ENCODE results near the gene HM13. TPM values are rescaled to one million over a fixed set of nuclear protein-coding genes. Genes with fewer than 3 reads are reported as not detected.

Gene HM13
- total and polyA plus RNA-seq, 8 donors, result 98.9 to 282 (median 114) TPM

DNA sequence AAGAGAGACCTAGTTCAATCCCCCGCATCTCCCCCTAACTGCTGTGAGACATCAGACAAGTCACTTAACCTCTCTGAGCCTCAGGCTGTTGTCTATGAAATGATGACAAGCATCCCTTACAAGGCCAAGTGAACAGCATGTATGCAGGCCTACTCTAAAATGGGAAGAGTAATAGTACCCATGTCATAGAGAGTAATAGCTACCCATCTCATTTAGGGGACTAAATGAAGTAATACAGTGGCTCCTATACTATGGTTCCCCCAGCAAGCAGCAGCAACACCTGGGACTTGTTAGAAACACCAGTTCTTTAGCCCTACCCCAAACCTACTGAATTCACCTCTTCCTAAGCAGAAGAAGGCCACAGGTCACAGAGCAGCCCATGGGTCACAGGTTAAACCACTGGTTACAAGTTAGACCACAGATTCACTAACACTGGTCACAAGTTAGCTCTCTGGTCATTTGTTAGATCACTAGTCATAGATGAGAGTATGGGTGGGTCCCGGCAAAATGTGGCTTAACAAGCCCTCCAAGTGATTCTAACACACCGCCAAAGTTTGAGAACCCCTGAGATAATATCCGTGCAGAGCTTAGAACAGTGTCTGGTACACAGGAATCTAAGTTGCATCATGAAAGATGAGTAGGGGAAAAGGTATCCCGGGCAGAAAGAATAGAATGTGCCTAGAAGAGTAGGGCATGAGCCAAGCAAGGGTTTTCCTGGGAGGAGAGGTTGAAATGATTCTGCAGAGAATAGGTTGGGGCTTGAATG, 40.7 kb upstream of the HM13 start:
- peaks cover 15 to 45% of the 10 kb centered on the region in 2 donors for H3K27me3 ChIP-seq
- DNase-seq (no peak), ATAC-seq (no peak)
- H3K4me3 ChIP-seq, result no peak overlapping the region
- intact Hi-C loops (cut with DNase I), result no loop called here
- no peaks in the 10 kb centered on the region for H3K36me3 ChIP-seq
- H3K4me1 ChIP-seq, result peaks cover 0 to 14% of the 10 kb centered on the region in 2 donors
- TF ChIP-seq, protein P1, sequence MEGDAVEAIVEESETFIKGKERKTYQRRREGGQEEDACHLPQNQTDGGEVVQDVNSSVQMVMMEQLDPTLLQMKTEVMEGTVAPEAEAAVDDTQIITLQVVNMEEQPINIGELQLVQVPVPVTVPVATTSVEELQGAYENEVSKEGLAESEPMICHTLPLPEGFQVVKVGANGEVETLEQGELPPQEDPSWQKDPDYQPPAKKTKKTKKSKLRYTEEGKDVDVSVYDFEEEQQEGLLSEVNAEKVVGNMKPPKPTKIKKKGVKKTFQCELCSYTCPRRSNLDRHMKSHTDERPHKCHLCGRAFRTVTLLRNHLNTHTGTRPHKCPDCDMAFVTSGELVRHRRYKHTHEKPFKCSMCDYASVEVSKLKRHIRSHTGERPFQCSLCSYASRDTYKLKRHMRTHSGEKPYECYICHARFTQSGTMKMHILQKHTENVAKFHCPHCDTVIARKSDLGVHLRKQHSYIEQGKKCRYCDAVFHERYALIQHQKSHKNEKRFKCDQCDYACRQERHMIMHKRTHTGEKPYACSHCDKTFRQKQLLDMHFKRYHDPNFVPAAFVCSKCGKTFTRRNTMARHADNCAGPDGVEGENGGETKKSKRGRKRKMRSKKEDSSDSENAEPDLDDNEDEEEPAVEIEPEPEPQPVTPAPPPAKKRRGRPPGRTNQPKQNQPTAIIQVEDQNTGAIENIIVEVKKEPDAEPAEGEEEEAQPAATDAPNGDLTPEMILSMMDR (IDR thresholded peaks at IDR 0.05), result no peak
- H3K9me3 ChIP-seq, result no peaks in the 10 kb centered on the region
- no peak overlapping the region for H3K27ac ChIP-seq

DNA sequence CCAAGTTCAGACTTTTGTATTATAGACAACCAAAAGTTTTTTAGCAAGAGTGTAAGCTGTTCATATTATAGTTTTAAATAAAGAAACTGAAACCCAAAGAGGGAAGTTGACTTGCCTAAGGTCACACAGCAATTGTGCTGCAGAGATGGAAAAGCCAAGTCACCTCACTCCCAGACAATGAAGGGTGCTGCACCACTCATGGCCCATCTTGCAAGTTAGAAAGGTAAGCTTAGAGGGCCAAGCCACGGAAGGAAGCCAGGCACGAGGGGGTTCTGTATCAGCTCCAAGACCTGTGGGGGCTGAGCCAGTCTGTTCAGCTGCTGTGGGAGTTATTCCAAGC, 40.2 kb upstream of the HM13 start:
- H3K4me1 ChIP-seq, result peaks cover 0 to 14% of the 10 kb centered on the region in 2 donors
- H3K27me3 ChIP-seq, result peaks cover 15 to 45% of the 10 kb centered on the region in 2 donors
- no peak overlapping the region for H3K27ac ChIP-seq
- TF ChIP-seq, protein P1 (IDR thresholded peaks at IDR 0.05), result no peak
- intact Hi-C loops (cut with DNase I), result no loop called here
- DNase-seq (no peak), ATAC-seq (no peak)
- H3K9me3 ChIP-seq, result no peaks in the 10 kb centered on the region
- H3K4me3 ChIP-seq, result no peak overlapping the region
- no peaks in the 10 kb centered on the region for H3K36me3 ChIP-seq

DNA sequence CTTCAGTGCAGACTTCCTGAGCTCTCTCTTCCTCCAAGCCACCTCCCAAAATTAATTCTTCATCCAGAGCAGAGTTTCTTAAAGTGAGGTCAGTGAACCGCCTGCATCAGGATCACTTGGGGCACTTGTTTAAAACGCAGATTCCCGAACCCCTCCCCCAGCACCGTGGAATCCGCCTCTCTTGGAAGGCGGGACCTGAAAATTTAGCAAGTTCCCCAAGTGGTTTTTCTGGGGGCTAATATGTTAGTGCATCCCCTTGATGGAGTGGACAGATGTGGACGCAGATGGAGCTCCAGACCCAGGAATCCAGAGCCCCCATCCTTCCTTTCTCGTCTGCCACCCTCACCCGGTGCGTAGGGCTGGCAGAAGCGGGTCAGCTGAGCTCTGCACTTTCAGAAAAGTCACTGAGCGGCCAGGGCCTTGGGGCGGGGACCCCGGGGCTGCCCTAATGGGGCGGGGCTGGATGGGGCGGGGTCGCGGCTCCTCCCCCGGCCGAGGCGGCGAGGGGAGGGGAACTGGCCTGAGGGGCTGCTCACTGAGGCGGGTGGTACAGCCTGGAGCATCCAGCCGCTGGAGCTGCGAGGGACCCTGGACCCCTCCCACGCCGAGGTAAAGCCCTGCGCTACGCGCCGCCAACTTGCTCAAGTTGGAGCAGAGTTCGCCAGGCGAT, 39.3 kb upstream of the HM13 start, which contains the start of the genes DEFB124 and REM1:
Gene DEFB124 (minus strand): TSS at position 370 of the 670 bp plus-strand sequence. CDS start 2,114 bp downstream, outside the sequence.
Gene REM1 (plus strand): TSS at position 531 of the 670 bp plus-strand sequence. CDS start 1,158 bp downstream, outside the sequence.
- Histone ChIP-seq H3K4me1 (peaks cover 0 to 14% of the 10 kb centered on the region in 2 donors), H3K36me3 (no peaks in the 10 kb centered on the region), H3K4me3 (peak within 1 kb of the TSS; percentile 38 to 42), H3K27me3 (peaks cover 15 to 45% of the 10 kb centered on the region in 2 donors), H3K27ac (no peak within 1 kb of the TSS), H3K9me3 (no peaks in the 10 kb centered on the region)
- peak; percentile 88 for ATAC-seq
- TF ChIP-seq, protein P1 (IDR thresholded peaks at IDR 0.05), result no peak
- peak in 2 of 4 donors; percentile 60 to 80 for DNase-seq
- intact Hi-C loops (cut with DNase I), result no loop called here

DNA sequence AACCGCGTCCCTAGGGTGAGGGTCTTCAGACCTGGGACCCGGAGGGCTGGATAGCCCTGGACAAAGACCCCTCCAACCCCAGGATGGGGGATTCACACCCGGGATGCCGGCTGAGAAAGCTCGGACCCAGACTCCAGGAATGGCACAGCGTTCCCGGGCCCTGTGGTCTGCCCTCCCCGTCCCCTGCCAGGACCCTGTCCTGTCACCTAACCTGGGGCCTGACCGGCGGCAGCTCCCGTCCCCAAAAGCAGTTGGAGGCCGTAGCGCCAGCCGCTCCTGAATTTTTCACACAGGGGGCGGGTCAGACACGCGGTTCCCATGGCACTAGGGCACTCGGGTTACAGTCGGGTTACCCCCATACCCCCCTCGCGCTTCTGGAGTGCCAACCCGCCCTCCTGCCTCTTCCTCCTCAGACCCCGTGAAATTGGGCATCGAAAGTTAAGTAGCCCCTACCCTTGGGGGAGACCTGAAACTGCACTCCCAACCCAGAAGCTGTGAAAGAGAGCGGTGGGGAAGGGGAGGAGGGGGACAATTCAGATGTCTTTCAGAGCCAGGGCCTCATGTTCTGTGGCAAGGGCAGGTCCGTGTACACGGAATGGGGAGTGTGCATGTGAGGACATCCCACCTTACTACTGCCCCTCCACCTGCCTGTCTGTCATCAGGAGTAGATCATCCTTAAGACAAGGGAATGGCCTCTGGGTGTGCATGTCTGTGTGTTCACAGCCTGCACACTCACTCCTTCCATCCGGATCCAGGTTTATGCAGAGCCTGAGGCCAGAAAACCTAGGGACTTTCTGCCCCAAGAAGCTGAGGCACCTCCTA, 38.6 kb upstream of the HM13 start:
- Histone ChIP-seq H3K9me3 (no peaks in the 10 kb centered on the region), H3K4me1 (peaks cover 0 to 14% of the 10 kb centered on the region in 2 donors), H3K4me3 (peak overlapping the region; percentile 38 to 42), H3K27me3 (peaks cover 15 to 45% of the 10 kb centered on the region in 2 donors), H3K27ac (no peak overlapping the region), H3K36me3 (no peaks in the 10 kb centered on the region)
- intact Hi-C loops (cut with DNase I), result no loop called here
- peak; percentile 16 for ATAC-seq
- no peak for DNase-seq
- TF ChIP-seq, protein P1 (IDR thresholded peaks at IDR 0.05), result no peak

All from left lung (tissue), 10 donors.